ENCODE measurements around the gene SYT17. TPM values are rescaled to one million over a fixed set of nuclear protein-coding genes. Genes with fewer than 3 reads are reported as not detected.
A peak's percentile ranks its signal among the peaks of the same experiment; 100 is the strongest.

The SYT17 gene
- total RNA-seq, 2 experiments from 2014 or later = 0.10 TPM; not detected in 1

DNA sequence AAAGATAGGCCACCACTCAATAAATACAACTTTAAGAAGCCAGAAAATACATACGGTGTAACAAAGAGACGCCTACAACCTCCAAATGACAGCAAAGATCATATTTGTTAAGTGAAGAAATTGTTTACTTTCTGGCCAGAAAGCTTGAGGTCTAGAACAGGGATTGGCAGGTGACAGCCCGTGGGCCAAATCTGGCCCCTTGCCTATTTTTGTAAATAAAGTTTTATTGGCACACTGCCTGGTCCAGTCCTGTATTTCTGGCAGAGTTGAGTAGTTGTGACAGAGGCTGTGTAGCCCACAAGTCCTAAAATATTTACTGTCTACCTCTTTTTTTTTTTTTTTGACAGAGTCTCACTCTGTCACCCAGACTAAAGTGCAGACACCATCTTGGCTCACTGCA lies 114.1 kb downstream of the SYT17 start:
- H3K27ac Mint-ChIP-seq = no peak overlapping the region
- intact Hi-C loops (cut with micrococcal nuclease) = no loop called here
- no peak for DNase-seq
- H3K36me3 Mint-ChIP-seq = no peaks in the 10 kb centered on the region
- peaks cover 6% of the 10 kb centered on the region for H3K4me1 Mint-ChIP-seq (ENCODE audit: low read depth)
- H3K4me3 Mint-ChIP-seq = no peak overlapping the region
- POLR2A ChIA-PET = no interaction called here
- H3K9me3 Mint-ChIP-seq = no peaks in the 10 kb centered on the region
- peaks cover 4% of the 10 kb centered on the region for H3K27me3 Mint-ChIP-seq
- CTCF ChIA-PET = no interaction called here

DNA sequence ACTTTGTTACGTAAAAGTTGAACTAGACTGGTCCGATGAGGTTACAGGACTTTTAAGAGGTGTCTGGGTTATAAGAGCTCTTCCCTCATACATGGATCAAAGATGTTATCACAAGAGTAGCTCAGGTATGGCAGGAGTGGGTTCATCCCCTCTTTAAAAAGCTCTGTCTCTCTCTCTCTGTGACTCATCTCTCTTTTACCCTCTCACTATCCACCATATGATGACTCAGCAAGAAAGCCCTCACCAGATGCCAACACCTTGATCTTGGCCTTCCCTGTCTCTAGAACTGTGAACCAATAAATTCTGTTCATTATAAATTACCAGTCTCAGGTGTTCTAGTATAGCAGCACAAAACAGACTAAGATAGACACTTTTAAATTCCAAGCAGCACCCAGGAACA lies 115.6 kb downstream of the SYT17 start:
- ChIA-PET CTCF (interaction anchor here (0.8 to 1.8 kb wide), 2 partner anchors 14 to 60 kb away, joined by 3 to 5 read pairs; no protein-coding TSS in a partner anchor), POLR2A (no interaction called here)
- no peaks in the 10 kb centered on the region for H3K9me3 Mint-ChIP-seq
- H3K36me3 Mint-ChIP-seq = no peaks in the 10 kb centered on the region
- no peak overlapping the region for H3K27ac Mint-ChIP-seq
- intact Hi-C loops (cut with micrococcal nuclease) = no loop called here
- no peak overlapping the region for H3K4me3 Mint-ChIP-seq
- peaks cover 6% of the 10 kb centered on the region for H3K4me1 Mint-ChIP-seq (ENCODE audit: low read depth)
- no peak for DNase-seq
- peaks cover 11% of the 10 kb centered on the region for H3K27me3 Mint-ChIP-seq

DNA sequence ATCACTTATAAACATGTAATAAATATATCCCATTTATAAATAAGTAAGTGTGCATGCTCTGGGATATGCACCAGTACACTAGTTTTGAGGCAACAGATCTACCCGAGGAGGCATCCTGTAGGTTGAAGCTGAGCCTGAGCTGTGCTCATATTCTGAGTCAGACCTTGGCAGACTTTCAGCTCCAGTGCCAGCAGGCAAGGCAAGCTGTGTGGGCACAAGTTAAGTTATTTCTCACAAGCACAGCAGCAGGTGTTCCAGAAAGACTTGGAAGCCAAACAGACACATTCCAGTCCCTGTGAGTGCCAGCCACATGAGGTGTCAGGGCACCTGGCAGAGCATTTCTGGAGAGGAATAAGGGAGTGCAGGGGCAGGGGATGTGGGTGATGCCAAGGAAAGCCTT lies 116.2 kb downstream of the SYT17 start:
- peak; percentile 40 for DNase-seq
- Mint-ChIP-seq H3K36me3 (no peaks in the 10 kb centered on the region), H3K4me1 (ENCODE audit: low read depth) (peaks cover 6% of the 10 kb centered on the region), H3K4me3 (no peak overlapping the region), H3K27ac (no peak overlapping the region), H3K9me3 (no peaks in the 10 kb centered on the region), H3K27me3 (peaks cover 13% of the 10 kb centered on the region)
- CTCF ChIA-PET = interaction anchor here (0.8 to 1.8 kb wide), 2 partner anchors 13 to 60 kb away, joined by 3 to 5 read pairs; no protein-coding TSS in a partner anchor
- intact Hi-C loops (cut with micrococcal nuclease) = no loop called here
- POLR2A ChIA-PET = no interaction called here

DNA sequence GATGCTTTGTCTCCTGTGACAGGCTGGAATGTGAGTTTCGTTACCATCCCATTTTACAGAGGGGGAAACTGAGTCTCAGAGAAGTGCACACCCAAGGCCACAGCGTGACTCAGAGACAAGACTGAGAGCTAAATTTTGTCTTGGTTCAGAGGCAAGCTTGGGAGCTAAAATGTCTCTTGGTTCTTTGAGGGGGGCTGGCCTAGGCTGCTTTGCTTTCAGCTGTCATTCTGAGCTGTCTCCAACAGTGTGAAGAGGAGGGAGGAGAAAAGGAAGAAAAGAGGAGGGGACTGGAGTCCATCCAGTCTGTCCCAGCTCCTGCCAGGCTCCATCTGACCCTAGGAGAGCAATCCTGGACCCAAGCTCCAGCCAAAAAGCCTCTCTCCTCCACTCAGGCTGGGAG lies 117.4 kb downstream of the SYT17 start, which contains the start of gene CLEC19A:
TSS of gene CLEC19A (plus strand) at position 301 of the 400 bp plus-strand sequence. CDS start 121 bp downstream, outside the sequence.
- Mint-ChIP-seq H3K9me3 (no peaks in the 10 kb centered on the region), H3K36me3 (no peaks in the 10 kb centered on the region), H3K27me3 (peaks cover 14% of the 10 kb centered on the region), H3K4me3 (no peak within 1 kb of the TSS), H3K27ac (no peak within 1 kb of the TSS), H3K4me1 (ENCODE audit: low read depth) (peaks cover 6% of the 10 kb centered on the region)
- ChIA-PET CTCF (interaction anchor here (1.8 kb wide), 1 partner anchor 61 kb away, joined by 5 read pairs; no protein-coding TSS in a partner anchor), POLR2A (no interaction called here)
- intact Hi-C loops (cut with micrococcal nuclease) = no loop called here
- no peak for DNase-seq

DNA sequence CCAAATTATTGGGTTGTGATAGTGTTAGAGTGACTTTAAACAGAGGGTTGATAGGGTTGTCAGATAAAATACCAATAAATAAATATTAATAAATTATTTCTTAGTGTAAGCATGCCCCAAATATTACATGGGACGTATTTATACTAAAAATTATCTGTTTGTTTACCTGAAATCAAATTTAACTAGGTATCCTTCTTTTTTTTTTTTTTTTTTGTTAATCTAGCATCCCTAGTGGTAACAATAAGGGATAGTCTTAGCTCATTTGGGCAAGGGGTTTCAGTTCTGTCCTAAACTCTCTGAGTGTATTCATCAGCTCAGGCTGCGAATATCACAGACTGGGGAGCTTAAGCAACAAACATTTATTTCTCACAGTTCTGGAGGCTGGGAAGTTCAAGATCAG lies 118.8 kb downstream of the SYT17 start:
- intact Hi-C loops (cut with micrococcal nuclease) = no loop called here
- ChIA-PET POLR2A (no interaction called here), CTCF (no interaction called here)
- H3K36me3 Mint-ChIP-seq = no peaks in the 10 kb centered on the region
- H3K27me3 Mint-ChIP-seq = peaks cover 14% of the 10 kb centered on the region
- H3K4me1 Mint-ChIP-seq (ENCODE audit: low read depth) = peaks cover 6% of the 10 kb centered on the region
- no peak overlapping the region for H3K4me3 Mint-ChIP-seq
- no peaks in the 10 kb centered on the region for H3K9me3 Mint-ChIP-seq
- no peak overlapping the region for H3K27ac Mint-ChIP-seq
- DNase-seq = no peak

DNA sequence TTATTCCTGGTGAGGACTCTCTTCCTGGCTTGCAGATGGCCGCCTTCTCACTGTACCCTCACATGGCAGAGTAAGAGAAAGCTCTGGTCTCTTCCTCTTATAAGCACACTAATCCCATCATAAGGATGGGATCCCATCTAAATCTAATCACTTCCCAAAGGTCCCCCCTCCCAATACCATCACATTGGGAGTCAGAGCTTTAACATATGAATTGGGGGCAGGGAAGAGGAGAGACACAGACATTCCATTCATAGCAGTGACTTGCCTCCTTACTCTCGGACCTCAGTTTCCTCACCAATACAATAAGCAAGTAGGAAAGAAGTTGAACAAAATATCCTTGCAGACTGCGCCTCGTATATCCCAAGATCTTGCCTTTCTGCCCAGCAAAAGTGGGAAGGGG lies 119.2 kb downstream of the SYT17 start:
- ChIA-PET CTCF (interaction anchor here (1.1 kb wide), 1 partner anchor 215 kb away, joined by 3 read pairs; no protein-coding TSS in a partner anchor), POLR2A (no interaction called here)
- H3K36me3 Mint-ChIP-seq = no peaks in the 10 kb centered on the region
- H3K27ac Mint-ChIP-seq = no peak overlapping the region
- peaks cover 14% of the 10 kb centered on the region for H3K27me3 Mint-ChIP-seq
- no peak overlapping the region for H3K4me3 Mint-ChIP-seq
- intact Hi-C loops (cut with micrococcal nuclease) = no loop called here
- H3K4me1 Mint-ChIP-seq (ENCODE audit: low read depth) = peaks cover 6% of the 10 kb centered on the region
- no peaks in the 10 kb centered on the region for H3K9me3 Mint-ChIP-seq
- DNase-seq = no peak

- peaks cover 22% of the 10 kb centered on the region for H3K27me3 Mint-ChIP-seq
- ChIA-PET CTCF (no interaction called here), POLR2A (no interaction called here)
- no peak for DNase-seq
- intact Hi-C loops (cut with micrococcal nuclease) = no loop called here
- H3K9me3 Mint-ChIP-seq = no peaks in the 10 kb centered on the region
- no peak overlapping the region for H3K4me3 Mint-ChIP-seq
- H3K27ac Mint-ChIP-seq = no peak overlapping the region
- H3K36me3 Mint-ChIP-seq = no peaks in the 10 kb centered on the region
- H3K4me1 Mint-ChIP-seq (ENCODE audit: low read depth) = peaks cover 15% of the 10 kb centered on the region
These were observed 121.1 kb downstream of the SYT17 start for GRCh38 chr16:19288872-19289799.

DNA sequence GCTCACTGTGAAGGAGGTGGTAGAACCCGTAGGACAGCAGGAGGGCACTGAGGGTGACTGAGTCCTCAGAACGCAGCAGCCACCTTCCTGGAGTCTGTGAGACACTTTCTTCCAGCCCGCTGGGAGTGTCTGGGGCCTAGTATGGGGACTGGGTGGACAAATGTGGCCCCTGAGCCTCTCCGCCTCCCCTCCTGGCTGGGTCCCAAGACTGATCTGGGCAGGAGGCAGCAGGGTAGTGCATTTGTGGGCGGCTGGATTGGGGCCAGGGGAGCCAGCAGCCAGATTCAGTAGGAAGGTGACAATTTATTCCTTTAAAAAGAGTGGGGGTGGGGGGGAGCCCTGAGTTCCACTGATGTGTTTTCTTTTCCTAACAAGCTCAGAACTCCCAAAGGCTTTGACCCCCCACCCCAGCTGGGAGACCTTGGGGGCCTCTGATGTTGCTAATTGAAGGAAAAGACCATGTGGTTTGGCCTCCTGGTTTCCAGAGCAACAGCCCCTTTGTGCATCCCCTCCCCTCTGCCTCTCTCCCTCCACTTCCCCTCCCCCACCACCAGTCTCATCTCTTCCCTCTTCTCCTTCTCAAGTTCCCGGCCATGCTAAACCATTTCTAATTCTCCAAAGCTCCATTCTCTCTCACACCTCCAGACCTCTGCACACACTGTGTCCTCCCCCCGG lies 121.9 kb downstream of the SYT17 start:
- DNase-seq = no peak
- ChIA-PET POLR2A (no interaction called here), CTCF (no interaction called here)
- intact Hi-C loops (cut with micrococcal nuclease) = no loop called here
- no peak overlapping the region for H3K4me3 Mint-ChIP-seq
- no peaks in the 10 kb centered on the region for H3K36me3 Mint-ChIP-seq
- no peak overlapping the region for H3K27ac Mint-ChIP-seq
- H3K27me3 Mint-ChIP-seq = peaks cover 22% of the 10 kb centered on the region
- H3K4me1 Mint-ChIP-seq (ENCODE audit: low read depth) = peaks cover 21% of the 10 kb centered on the region
- peaks cover 4% of the 10 kb centered on the region for H3K9me3 Mint-ChIP-seq

- DNase-seq = no peak
- no peak overlapping the region for H3K27ac Mint-ChIP-seq
- H3K9me3 Mint-ChIP-seq = peaks cover 4% of the 10 kb centered on the region
- ChIA-PET POLR2A (no interaction called here), CTCF (no interaction called here)
- H3K4me3 Mint-ChIP-seq = no peak overlapping the region
- H3K4me1 Mint-ChIP-seq (ENCODE audit: low read depth) = peaks cover 28% of the 10 kb centered on the region
- H3K27me3 Mint-ChIP-seq = peaks cover 22% of the 10 kb centered on the region
- H3K36me3 Mint-ChIP-seq = no peaks in the 10 kb centered on the region
- intact Hi-C loops (cut with micrococcal nuclease) = no loop called here
These were observed 122.8 kb downstream of the SYT17 start for GRCh38 chr16:19290860-19291259.

GRCh38 chr16:19291475-19291874 lies 123.4 kb downstream of the SYT17 start:
- H3K4me3 Mint-ChIP-seq = no peak overlapping the region
- peaks cover 4% of the 10 kb centered on the region for H3K9me3 Mint-ChIP-seq
- DNase-seq = peak; percentile 55
- ChIA-PET CTCF (no interaction called here), POLR2A (no interaction called here)
- H3K27ac Mint-ChIP-seq = no peak overlapping the region
- intact Hi-C loops (cut with micrococcal nuclease) = no loop called here
- peaks cover 20% of the 10 kb centered on the region for H3K27me3 Mint-ChIP-seq
- H3K36me3 Mint-ChIP-seq = no peaks in the 10 kb centered on the region
- H3K4me1 Mint-ChIP-seq (ENCODE audit: low read depth) = peaks cover 28% of the 10 kb centered on the region

GRCh38 chr16:19292186-19292585 lies 124.1 kb downstream of the SYT17 start:
- peaks cover 28% of the 10 kb centered on the region for H3K4me1 Mint-ChIP-seq (ENCODE audit: low read depth)
- intact Hi-C loops (cut with micrococcal nuclease) = no loop called here
- H3K9me3 Mint-ChIP-seq = peaks cover 4% of the 10 kb centered on the region
- H3K4me3 Mint-ChIP-seq = no peak overlapping the region
- ChIA-PET POLR2A (no interaction called here), CTCF (interaction anchor here (1.0 kb wide), 1 partner anchor 63 kb away, joined by 5 read pairs; no protein-coding TSS in a partner anchor)
- H3K36me3 Mint-ChIP-seq = no peaks in the 10 kb centered on the region
- peaks cover 22% of the 10 kb centered on the region for H3K27me3 Mint-ChIP-seq
- no peak overlapping the region for H3K27ac Mint-ChIP-seq
- no peak for DNase-seq

DNA sequence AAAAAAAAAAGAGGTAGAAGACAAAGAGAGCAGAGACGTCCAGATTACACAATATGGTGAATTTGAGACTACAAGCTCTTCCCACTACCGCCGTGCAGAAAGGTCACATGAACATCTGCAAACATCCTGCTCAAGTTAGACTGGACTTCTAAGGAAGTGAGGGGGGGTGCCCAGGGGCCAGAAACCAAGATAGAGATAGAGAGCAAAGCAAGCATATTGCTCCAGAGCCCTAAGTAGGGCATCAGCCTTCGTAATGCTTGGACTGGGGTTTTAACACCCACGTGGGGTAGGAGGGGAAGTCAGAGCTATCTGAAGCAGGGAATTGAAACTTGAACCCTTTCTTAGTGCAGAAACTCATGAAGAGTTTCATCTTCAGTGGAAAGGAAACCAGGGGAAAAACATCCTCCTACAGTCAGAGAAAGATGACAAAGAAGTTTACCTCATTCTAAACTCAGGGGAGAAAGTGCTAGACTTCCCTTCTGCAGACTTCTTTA lies 126.2 kb downstream of the SYT17 start:
- POLR2A ChIA-PET = interaction anchor here (0.9 kb wide), 1 partner anchor 177 kb away, joined by 6 read pairs; no protein-coding TSS in a partner anchor
- Mint-ChIP-seq H3K4me1 (ENCODE audit: low read depth) (peaks cover 28% of the 10 kb centered on the region), H3K36me3 (no peaks in the 10 kb centered on the region), H3K9me3 (peaks cover 4% of the 10 kb centered on the region), H3K4me3 (peak overlapping the region; percentile 2), H3K27ac (peak overlapping the region; percentile 76), H3K27me3 (peaks cover 13% of the 10 kb centered on the region)
- CTCF ChIA-PET = no interaction called here
- intact Hi-C loops (cut with micrococcal nuclease) = loop anchor here (2.0 kb wide), 1 partner anchor 167 kb away; no protein-coding TSS in a partner anchor
- DNase-seq = peak; percentile 73
